Measurements from ENCODE around the gene ATP5F1D. TPM values are rescaled to one million over a fixed set of nuclear protein-coding genes. Genes with fewer than 3 reads are reported as not detected.

The ATP5F1D gene
- total RNA-seq, 1 donor from 2014 or later = 501 TPM

- no peaks in the 10 kb centered on the region for H3K36me3 ChIP-seq
- intact Hi-C loops (cut with micrococcal nuclease) = no loop called here
- H3K9me3 ChIP-seq (replicated peaks) = no peaks in the 10 kb centered on the region
- H3K27ac ChIP-seq (replicated peaks) = peak within 1 kb of the TSS; percentile 33
- TF ChIP-seq, protein P1, sequence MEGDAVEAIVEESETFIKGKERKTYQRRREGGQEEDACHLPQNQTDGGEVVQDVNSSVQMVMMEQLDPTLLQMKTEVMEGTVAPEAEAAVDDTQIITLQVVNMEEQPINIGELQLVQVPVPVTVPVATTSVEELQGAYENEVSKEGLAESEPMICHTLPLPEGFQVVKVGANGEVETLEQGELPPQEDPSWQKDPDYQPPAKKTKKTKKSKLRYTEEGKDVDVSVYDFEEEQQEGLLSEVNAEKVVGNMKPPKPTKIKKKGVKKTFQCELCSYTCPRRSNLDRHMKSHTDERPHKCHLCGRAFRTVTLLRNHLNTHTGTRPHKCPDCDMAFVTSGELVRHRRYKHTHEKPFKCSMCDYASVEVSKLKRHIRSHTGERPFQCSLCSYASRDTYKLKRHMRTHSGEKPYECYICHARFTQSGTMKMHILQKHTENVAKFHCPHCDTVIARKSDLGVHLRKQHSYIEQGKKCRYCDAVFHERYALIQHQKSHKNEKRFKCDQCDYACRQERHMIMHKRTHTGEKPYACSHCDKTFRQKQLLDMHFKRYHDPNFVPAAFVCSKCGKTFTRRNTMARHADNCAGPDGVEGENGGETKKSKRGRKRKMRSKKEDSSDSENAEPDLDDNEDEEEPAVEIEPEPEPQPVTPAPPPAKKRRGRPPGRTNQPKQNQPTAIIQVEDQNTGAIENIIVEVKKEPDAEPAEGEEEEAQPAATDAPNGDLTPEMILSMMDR (IDR thresholded peaks at IDR 0.05; ENCODE audit: borderline replicate concordance) = no peak
- peaks cover 6% of the 10 kb centered on the region for H3K27me3 ChIP-seq (ENCODE audit: low read depth)
- H3K4me3 ChIP-seq = peak within 1 kb of the TSS; percentile 73
- DNase-seq = peak; percentile 44
- H3K4me1 ChIP-seq = peaks cover 62% of the 10 kb centered on the region
These were observed 3.7 kb upstream of the ATP5F1D start, which contains the start of gene CBARP for GRCh38 chr19:1237754-1238368. Gene CBARP (minus strand): TSS chr19:1238005. CDS start chr19:1236100, 1,905 bp downstream.

- H3K36me3 ChIP-seq = no peaks in the 10 kb centered on the region
- H3K9me3 ChIP-seq (replicated peaks) = no peaks in the 10 kb centered on the region
- peak overlapping the region; percentile 73 for H3K4me3 ChIP-seq
- peak overlapping the region; percentile 33 for H3K27ac ChIP-seq (replicated peaks)
- intact Hi-C loops (cut with micrococcal nuclease) = no loop called here
- peaks cover 6% of the 10 kb centered on the region for H3K27me3 ChIP-seq (ENCODE audit: low read depth)
- peaks cover 62% of the 10 kb centered on the region for H3K4me1 ChIP-seq
- DNase-seq = no peak
- TF ChIP-seq, protein P1 (IDR thresholded peaks at IDR 0.05; ENCODE audit: borderline replicate concordance) = no peak
These were observed 2.9 kb upstream of the ATP5F1D start for GRCh38 chr19:1238369-1239303.

- intact Hi-C loops (cut with micrococcal nuclease) = no loop called here
- DNase-seq = no peak
- H3K4me3 ChIP-seq = peak overlapping the region; percentile 90
- H3K9me3 ChIP-seq (replicated peaks) = no peaks in the 10 kb centered on the region
- H3K36me3 ChIP-seq = no peaks in the 10 kb centered on the region
- TF ChIP-seq, protein P1 (IDR thresholded peaks at IDR 0.05; ENCODE audit: borderline replicate concordance) = no peak
- H3K27me3 ChIP-seq (ENCODE audit: low read depth) = peaks cover 6% of the 10 kb centered on the region
- peaks cover 68% of the 10 kb centered on the region for H3K4me1 ChIP-seq
- peak overlapping the region; percentile 100 for H3K27ac ChIP-seq (replicated peaks)
These were observed 2.1 kb upstream of the ATP5F1D start for GRCh38 chr19:1239420-1239795.

DNA sequence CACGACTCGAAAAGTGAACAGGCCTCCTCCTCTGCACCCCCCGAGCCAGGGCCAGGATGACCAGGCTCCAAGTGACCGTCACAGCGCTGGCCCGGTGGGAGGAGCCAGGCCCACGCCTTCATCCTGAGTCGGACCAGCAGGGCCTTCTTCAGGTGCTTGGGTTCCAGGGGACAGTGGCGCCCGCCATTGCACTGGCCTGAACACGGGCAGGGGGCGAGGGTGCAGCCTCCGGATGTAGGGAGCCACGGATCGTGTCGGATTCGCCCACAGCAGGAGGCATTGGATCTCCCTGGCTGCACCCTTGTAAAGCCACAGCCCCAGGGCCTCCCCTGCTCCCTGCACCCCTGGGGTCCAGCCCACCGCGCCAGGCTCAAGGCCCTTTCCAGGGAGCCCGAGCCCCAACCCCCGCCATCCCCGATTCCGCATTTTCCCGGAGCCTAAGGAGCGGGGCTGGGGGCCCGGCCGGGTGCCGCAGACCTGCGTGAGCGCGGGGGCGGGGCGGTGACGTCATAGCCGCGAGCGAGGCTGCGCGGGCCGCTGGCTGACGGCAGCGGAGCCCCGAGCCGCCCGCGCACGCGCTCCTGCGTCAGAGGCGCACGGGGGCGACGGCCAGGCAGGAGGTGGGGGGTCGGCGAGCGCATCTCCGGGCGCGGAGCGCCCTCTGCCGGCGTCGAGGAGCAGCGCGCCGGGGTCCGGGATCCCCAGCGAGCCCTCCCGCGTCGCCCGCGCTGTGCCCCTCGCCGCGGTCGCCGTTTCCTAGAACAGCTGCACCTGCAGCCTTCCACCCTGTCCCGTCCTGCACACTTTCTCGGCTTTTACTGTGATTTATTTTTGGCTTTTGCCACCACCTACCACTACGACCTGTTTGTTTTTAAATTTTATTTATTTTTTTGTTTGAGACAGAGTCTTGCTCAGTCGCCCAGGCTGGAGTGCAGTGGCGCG is 1.5 kb upstream of the ATP5F1D start:
- DNase-seq = peak; percentile 90
- no peaks in the 10 kb centered on the region for H3K9me3 ChIP-seq (replicated peaks)
- no peaks in the 10 kb centered on the region for H3K36me3 ChIP-seq
- peaks cover 6% of the 10 kb centered on the region for H3K27me3 ChIP-seq (ENCODE audit: low read depth)
- intact Hi-C loops (cut with micrococcal nuclease) = no loop called here
- peak overlapping the region; percentile 90 for H3K4me3 ChIP-seq
- H3K4me1 ChIP-seq = peaks cover 75% of the 10 kb centered on the region
- TF ChIP-seq, protein P1 (IDR thresholded peaks at IDR 0.05; ENCODE audit: borderline replicate concordance) = peak; percentile 93
- H3K27ac ChIP-seq (replicated peaks) = peak overlapping the region; percentile 100

- peaks cover 83% of the 10 kb centered on the region for H3K4me1 ChIP-seq
These were observed 626 bp upstream of the ATP5F1D start for GRCh38 chr19:1240925-1241324.

More at GRCh38 chr19:1240925-1241324, 626 bp upstream of the ATP5F1D start:
- Histone ChIP-seq H3K36me3 (no peaks in the 10 kb centered on the region), H3K4me3 (peak overlapping the region; percentile 90), H3K27ac (replicated peaks) (peak overlapping the region; percentile 100), H3K9me3 (replicated peaks) (no peaks in the 10 kb centered on the region), H3K27me3 (ENCODE audit: low read depth) (peaks cover 6% of the 10 kb centered on the region)
- TF ChIP-seq, protein P1 (IDR thresholded peaks at IDR 0.05; ENCODE audit: borderline replicate concordance) = no peak
- intact Hi-C loops (cut with micrococcal nuclease) = no loop called here
- DNase-seq = no peak

Data from left ventricle myocardium inferior (tissue), 1 donor.